NCI-H1105 treated with DMSO at 0.1 percent for 48 hours (cell line): Measurements from ENCODE around the gene DCAF15.

Experiments
- DNase-seq: peaks from one replicate; lab custom pipeline; 2025; lab: John Stamatoyannopoulos, UW

DCAF15 gene

GRCh38 chr19:13977803-13978202 lies 25.5 kb downstream of the DCAF15 start:
- no peak for DNase-seq

GRCh38 chr19:13978351-13979243 lies 26.3 kb downstream of the DCAF15 start:
- peak; percentile 67 for DNase-seq

- no peak for DNase-seq
Measured at GRCh38 chr19:13979244-13979615, 26.9 kb downstream of the DCAF15 start.

DNA sequence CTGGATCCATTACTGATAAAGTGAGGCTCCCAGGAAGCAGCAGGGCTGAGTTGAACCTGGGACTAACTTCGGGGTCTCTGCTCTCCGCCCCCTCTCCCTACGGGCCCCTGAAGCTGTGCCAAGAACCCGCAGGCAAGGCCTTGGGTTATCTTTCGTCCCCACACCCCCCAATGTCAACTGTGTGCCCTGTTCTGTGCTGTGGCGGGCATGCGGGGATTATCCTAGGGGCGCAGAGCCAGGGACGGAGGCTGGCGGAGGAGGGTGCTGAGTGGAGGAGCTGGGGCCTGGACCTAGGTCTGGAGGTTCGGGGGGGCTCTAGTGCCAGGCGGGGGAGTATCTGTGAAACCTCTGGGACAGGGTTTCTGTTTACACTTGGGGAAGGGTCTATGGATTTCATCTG lies 27.4 kb downstream of the DCAF15 start:
- DNase-seq, result no peak

GRCh38 chr19:13980340-13980739 lies 28.0 kb downstream of the DCAF15 start:
- no peak for DNase-seq

DNA sequence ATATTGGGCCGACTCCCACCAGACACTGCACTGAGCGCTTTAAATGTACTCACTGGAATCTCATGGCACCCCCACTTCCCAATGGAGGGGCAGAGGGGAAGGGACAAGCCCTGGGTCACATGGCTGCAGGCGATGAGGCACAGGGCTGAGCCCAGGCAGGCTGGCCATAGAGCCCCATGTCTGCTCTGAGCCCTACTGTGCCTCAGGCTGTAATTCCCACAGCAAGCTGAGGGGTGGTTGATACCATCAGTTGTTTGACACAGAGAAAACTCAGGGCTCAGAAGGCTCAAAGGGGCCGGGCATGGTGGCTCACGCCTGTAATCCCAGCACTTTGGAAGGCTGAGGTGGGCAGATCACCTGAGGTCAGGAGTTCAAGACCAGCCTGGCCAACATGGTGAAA lies 28.7 kb downstream of the DCAF15 start:
- no peak for DNase-seq

DNA sequence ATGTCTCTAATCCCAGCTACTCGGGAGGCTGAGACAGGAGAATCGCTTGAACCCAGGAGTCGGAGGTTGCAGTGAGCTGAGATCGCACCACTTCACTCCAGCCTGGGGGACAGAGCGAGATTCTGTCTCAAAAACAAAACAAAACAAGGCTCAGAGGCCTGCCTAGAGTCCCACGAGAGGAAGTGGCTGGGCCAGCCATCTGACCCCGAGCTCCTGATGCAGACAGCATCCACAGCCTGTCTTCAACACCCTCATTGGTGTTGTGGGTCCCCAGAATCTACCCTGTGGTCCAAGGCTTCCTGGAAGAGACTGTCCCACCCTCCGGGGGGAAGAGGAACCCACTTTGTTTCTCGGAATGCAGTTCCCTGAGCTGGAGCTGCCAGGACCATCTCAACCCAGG lies 29.2 kb downstream of the DCAF15 start:
- DNase-seq, result no peak

GRCh38 chr19:13981988-13982501 lies 29.7 kb downstream of the DCAF15 start:
- no peak for DNase-seq

- DNase-seq, result no peak
Measured at GRCh38 chr19:13982773-13983172, 30.5 kb downstream of the DCAF15 start.

DNA sequence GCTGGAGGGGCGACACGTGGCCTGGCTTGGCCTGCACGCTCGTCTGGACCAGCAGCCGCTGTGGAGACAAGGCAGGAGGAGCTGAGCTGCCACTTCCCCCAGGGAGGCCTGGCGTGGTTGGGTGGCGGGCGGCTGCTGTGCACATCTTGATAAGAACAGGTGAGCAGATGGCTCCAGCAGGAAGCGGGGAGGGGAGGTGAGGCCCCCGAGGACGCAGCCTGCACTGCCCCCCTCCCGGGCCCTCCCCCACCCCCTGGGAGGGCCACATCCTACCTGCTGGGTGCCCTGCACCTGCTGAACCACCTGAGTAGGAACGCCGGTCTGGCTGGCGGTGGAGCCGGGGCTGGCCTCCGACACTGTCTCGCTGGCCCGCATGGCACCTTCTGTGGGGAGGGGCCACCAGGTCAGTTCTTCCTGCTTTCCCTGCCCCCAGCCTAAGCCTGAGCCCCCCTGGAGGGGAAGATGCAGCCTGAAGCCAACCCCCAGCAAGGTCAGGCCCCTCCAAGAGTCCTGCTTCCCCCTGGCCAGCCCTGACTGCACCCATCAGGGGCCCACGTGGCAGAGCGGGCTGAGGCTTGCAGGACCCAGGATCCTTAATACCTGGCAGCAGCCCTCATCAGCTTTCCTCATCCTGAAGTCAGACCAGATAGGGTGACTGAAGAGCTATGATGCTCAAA lies 31.0 kb downstream of the DCAF15 start:
- peak; percentile 32 for DNase-seq

DNA sequence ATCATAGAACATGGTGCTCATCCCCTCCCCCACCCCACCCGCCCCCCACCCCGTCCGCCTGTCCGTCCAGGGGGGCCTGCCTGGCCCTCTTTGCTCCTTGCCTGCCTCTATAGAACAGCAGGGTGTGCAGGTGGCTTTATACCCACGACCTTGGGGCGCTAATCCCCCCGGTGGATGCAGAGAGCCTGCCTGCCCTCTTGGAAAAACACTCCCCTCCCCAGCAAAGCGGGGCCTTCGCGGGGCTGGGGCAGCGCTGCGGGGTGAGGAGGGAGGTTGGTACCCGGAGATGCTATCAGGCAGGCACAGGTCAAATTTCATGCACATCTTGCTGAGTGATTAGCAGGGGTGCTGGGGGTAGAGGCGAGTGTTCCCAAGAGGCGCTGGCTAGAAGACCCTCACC lies 31.9 kb downstream of the DCAF15 start:
- no peak for DNase-seq

DNA sequence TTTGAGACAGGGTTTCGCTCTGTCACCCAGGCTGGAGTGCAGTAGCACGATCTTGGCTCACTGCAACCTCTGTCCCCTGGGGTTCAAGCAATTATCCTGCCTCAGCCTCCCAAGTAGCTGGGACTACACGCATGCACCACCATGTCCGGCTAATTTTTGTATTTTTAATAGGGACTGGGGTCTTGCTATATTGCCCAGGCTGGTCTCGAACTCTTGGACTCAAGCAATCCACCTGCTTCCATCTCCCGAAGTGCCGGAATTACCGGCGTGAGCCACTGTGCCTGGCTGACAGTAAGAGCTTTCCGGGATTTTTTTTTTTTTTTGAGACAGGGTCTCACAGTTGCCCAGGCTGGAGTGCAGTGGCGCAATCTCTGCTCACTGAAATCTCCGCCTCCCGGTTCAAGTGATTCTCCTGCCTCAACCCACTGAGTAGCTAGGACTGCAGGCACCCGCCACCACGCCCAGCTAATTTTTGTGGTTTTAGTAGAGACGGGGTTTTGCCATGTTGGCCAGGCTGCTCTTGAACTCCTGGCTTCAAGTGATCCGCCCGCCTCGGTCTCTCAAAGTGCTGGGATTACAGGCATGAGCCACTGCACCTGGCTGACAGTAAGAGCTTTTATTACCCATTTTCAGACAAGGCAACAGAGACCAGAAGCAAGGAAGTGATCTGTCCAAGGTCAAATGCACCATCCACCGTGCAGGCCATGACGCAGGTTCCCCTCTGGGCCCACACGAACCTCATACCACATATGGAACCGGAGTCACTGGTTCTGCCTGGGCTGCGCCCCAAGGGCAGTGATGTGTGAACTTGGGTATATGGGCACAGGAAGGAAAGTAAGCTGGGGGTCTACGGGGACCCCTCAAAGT lies 32.8 kb downstream of the DCAF15 start:
- DNase-seq, result no peak

GRCh38 chr19:13985771-13986347 lies 33.5 kb downstream of the DCAF15 start:
- no peak for DNase-seq

DNA sequence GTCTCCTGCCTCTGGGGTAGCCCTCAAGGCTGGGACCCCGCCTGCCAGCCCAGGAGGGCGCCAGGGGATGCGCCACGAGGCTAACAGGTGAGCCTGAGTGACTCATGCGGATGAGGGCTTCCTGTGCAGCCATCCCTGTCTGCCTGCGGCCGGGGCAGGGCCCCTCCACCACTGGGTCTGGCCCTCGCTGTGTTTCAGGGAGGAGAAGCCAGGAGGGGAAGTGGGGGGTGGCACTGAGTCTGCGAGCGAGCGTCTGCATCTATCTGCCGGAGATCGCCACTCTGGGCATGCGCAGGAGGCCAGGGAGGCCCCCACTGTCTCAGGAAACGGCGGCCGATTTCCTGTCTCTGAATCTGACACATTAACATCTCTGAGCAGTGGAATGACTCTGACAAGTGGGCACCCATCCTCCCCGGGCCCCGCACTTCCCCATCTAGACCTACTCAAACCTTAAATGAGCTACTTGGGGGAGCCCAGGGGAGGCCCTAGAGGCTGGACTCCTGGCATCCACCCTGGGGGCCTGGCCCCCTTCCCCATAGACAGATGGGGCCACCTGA lies 34.1 kb downstream of the DCAF15 start:
- DNase-seq, result no peak

GRCh38 chr19:13987101-13987890 lies 35.0 kb downstream of the DCAF15 start:
- DNase-seq, result no peak

DNA sequence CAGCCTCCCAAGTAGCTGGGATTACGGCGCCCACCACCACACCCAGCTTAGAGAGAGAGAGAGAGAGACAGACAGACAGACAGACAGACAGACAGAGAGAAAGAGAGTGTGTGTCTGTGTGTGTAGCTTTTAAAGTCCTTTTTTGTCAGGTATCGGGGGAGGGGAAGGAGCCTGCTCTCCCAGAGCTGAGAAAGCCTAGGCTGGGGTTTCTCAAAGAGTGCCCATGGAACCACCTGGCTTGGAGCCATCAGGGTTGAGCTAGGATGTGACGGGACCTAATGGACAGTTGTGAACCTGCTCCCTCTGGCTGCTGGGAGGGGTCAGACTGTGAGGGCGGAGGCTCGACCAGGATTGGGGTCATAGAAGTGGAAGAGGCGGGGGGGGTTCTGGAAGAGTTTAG lies 37.2 kb downstream of the DCAF15 start:
- DNase-seq, result no peak

DNA sequence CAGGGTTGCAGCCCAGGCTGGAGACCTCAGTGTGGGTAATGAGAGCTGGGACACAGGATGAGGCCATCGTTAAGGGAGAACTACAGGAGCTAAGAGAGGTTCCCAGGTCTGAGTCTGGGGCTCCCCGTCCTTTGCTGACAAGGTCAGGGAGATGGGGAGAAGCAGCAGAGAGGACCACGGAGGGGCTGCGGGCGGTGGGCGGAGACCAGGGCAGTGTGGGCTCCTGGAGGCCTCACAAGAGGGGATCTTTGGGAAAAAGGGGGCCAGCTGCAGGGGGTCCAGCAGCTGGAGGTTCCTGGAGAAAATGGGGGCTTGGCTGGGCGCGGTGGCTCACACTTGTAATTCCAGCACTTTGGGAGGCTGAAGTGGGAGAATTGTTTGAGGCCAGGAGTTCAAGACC lies 37.8 kb downstream of the DCAF15 start:
- DNase-seq, result no peak

- no peak for DNase-seq
Measured at GRCh38 chr19:13992025-13992424, 39.7 kb downstream of the DCAF15 start.

DNA sequence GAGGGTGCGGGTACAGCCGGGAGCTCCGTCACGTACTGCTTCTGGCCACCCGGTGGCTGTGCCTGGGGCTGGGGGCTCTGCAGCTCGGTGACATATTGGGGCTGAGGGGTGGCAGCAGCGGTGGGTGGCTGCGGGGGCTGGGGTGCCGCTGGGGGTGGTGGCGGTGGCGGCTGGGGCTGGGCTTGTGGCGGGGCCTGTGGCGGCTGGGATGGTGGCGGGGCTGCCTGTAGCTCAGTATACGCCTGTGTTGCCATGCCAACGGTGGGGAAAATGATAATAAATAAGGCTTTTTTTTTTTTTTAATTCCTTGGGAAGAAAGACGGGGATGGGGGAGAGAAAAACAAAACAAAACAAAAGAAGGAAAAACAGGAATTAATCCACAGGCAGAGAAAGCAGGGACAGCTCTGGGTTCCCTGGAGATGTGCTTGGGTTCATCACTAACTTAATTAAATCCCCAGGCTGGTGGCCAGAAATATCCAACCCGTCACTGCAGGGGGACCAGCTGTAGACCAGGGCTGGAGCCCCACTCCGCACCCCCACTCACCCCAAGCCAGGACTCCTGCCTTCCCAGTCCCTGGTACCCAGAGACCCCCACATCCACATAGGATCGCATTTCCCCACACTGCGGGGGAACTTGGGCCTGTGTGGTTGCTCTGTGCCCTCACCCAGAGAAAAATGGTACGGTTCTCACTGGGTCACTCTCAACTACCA lies 41.4 kb downstream of the DCAF15 start:
- DNase-seq, result no peak
